Esophagus squamous epithelium (tissue), 5 donors: ENCODE measurements around the gene DIP2A. TPM values are rescaled to one million over a fixed set of nuclear protein-coding genes. Genes with fewer than 3 reads are reported as not detected.

Source experiments
- DNase-seq: peaks from one replicate; lab custom pipeline; 2025; lab: John Stamatoyannopoulos, UW
- H3K27ac ChIP-seq, 4 donors: fragments of 200-600 bp; sonication (generic); one replicate each; pipeline ENCODE4 v1.5.1; 2016 to 2019; ENCODE audit warnings: mild to moderate bottlenecking in 1 of 4
- H3K27me3 ChIP-seq, 4 donors: fragments of 200-600 bp; sonication (generic); 1 replicate in 3 of 4; 2 replicates in 1 of 4; pipeline versions ENCODE4 v1.5.1 to v1.6.0; 2017 to 2021; ENCODE audit warnings: antibody characterized with exemption in 1 of 4
- H3K36me3 ChIP-seq, 3 donors: fragments of 200-600 bp; sonication (generic); one replicate each; pipeline ENCODE4 v1.5.1; 2016 to 2019
- H3K4me1 ChIP-seq, 3 donors: fragments of 200-600 bp; sonication (generic); one replicate each; pipeline ENCODE4 v1.5.1; 2017 to 2019
- H3K4me3 ChIP-seq, 4 donors: fragments of 200-600 bp; sonication (generic); 1 replicate in 3 of 4; 2 replicates in 1 of 4; pipeline ENCODE4 v1.5.1; 2016 to 2019; ENCODE audit warnings: mild to moderate bottlenecking in 2 of 4, moderate library complexity in 1 of 4
- H3K9me3 ChIP-seq, 3 donors: fragments of 200-600 bp; sonication (generic); one replicate each; pipeline ENCODE4 v1.5.1; 2016 to 2019
- POLR2A ChIP-seq, 4 donors: fragments of 450-650 bp; IDR thresholded peaks; one replicate each; pipeline ENCODE4 v1.6.1; 2017; ENCODE audit warnings: antibody characterized with exemption in 4 of 4, mild to moderate bottlenecking in 4 of 4, moderate library complexity in 3 of 4
- WGBS, 2 donors: methylation state at CpG; one replicate each; pipeline ENCODE4 v1.1.5; 2018; 5-methylcytosine and 5-hydroxymethylcytosine counted together
- intact Hi-C: fragments of 100-400 bp; cut with DNase I; formaldehyde crosslinking; loops from one replicate; pipeline ENCODE4 v1.15.0; 2022
- total RNA-seq, 4 donors: library from RNA; depleted of rRNA; stranded (reverse); fragments of >200 nt; gene quantifications; one replicate each; pipeline ENCODE4 v1.1.0, GENCODE V29; 2016
- TF ChIP-seq, protein P1 (sequence below), 6 experiments: fragments of 450-650 bp in 4 of 6; fragments of 200-600 bp in 2 of 6; sonication (generic) in 2 of 6; IDR thresholded peaks; one replicate each; pipeline ENCODE4 v1.5.1; 2016 to 2019; ENCODE audit warnings: antibody characterized with exemption in 6 of 6, mild to moderate bottlenecking in 4 of 6, moderate library complexity in 4 of 6
- donor health status: DM: yes; HTN: yes; CAD: no.

Gene DIP2A
- total RNA-seq, 4 donors from 2014 or later, result 16.7 to 40.3 (median 33.0) TPM

- no peak for DNase-seq
- intact Hi-C loops, result no loop called here
- peaks cover 0 to 93% (median 26%) of the 10 kb centered on the region in 3 donors for H3K36me3 ChIP-seq
These were observed 40.3 kb upstream of the DIP2A start for GRCh38 chr21:46418265-46418946.

DNA sequence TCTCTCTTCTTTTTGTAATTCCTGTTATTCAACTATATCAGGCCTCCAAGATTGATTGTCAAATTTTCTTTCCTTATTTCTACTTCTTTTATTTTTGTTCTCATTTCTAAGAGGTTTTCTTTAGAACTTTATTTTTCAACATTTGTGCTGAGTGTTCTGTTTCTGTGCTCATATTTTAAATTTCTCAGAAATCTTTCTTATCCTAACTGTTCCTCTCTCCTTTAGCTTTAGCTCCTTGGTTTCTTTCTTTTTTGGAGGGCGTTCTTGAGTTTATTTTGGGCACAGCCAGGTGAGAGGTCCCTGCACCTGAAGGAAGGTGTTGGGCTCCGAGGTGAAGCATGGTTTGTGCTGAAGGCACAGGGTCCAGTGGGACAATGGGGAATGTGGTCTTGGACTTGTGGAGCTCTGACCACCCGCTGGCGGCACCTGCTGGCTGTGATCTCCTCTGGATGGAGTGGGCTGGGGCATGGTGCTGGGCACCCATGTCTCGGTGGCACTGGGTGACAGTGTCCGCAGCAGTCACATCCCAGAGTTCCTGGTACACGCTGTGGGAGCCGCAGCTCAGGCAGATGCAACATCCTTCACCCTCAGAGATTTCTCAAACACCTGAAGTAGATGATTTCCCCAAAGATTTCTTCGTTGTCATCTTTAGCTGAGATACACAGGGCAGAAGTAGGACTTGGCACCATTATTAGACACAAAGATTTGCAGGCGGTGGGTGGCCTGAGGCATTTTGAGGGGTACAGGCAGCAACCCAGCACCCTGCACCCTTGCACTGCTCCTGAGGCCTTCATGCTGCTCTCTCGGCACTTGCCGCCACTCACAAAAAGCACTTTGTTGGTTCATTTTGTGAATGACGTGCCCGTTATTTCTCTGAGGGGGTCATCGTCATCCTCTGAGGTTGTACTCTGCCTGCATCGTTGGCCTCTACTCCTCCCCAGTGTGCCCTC is 38.2 kb upstream of the DIP2A start:
- H3K27me3 ChIP-seq, result no peaks in the 10 kb centered on the region
- H3K4me1 ChIP-seq, result no peaks in the 10 kb centered on the region
- no peak for TF ChIP-seq POLR2A (IDR thresholded peaks at IDR 0.05)
- TF ChIP-seq, protein P1, sequence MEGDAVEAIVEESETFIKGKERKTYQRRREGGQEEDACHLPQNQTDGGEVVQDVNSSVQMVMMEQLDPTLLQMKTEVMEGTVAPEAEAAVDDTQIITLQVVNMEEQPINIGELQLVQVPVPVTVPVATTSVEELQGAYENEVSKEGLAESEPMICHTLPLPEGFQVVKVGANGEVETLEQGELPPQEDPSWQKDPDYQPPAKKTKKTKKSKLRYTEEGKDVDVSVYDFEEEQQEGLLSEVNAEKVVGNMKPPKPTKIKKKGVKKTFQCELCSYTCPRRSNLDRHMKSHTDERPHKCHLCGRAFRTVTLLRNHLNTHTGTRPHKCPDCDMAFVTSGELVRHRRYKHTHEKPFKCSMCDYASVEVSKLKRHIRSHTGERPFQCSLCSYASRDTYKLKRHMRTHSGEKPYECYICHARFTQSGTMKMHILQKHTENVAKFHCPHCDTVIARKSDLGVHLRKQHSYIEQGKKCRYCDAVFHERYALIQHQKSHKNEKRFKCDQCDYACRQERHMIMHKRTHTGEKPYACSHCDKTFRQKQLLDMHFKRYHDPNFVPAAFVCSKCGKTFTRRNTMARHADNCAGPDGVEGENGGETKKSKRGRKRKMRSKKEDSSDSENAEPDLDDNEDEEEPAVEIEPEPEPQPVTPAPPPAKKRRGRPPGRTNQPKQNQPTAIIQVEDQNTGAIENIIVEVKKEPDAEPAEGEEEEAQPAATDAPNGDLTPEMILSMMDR (IDR thresholded peaks at IDR 0.05), result no peak
- no peak overlapping the region for H3K4me3 ChIP-seq
- no peak for DNase-seq
- 94 to 97% methylated on average over 12 to 16 of the region's 16 CpGs for WGBS, 2 donors
- peaks cover 0 to 94% (median 36%) of the 10 kb centered on the region in 3 donors for H3K36me3 ChIP-seq
- intact Hi-C loops, result no loop called here
- no peak overlapping the region for H3K27ac ChIP-seq
- H3K9me3 ChIP-seq, result no peaks in the 10 kb centered on the region

More at GRCh38 chr21:46418265-46418946, 40.3 kb upstream of the DIP2A start:
- Histone ChIP-seq H3K9me3 (no peaks in the 10 kb centered on the region), H3K27me3 (no peaks in the 10 kb centered on the region), H3K4me1 (peaks cover 0 to 9% (median 5%) of the 10 kb centered on the region in 3 donors), H3K27ac (no peak overlapping the region), H3K4me3 (no peak overlapping the region)
- TF ChIP-seq, protein P1 (IDR thresholded peaks at IDR 0.05), result no peak
- TF ChIP-seq POLR2A (IDR thresholded peaks at IDR 0.05), result no peak
- 87 to 95% methylated on average over 13 to 16 of the region's 25 CpGs for WGBS, 2 donors

DNA sequence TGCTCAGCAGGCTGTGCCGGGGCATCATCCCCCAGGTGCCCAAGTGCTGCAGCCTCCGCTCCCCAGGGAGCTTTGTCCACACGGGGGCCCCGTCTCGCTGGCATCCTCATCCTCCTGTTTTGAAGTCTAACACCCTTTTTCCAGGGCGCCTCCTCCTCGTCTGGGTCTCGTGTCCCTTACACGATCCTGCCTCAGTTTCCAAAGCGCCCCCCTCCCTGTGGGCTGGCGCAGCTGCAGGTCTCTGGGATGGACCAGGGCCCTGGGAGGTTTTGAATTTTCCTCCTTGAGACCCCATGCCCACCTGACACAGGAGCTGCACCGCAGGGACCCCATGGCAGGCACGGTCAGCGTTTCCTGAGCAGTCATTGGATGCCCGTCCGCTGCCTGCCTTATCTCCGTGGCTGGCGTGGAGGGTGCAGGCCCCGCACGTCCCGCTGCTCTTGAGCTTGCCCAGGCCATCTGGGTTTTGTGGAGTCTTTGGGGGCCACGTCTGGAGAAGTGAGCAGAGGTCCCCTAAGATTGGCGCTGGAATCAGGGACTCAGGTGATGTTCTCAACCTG is 37.4 kb upstream of the DIP2A start:
- intact Hi-C loops, result no loop called here
- H3K36me3 ChIP-seq, result peaks cover 3 to 94% (median 36%) of the 10 kb centered on the region in 3 donors
- WGBS, 2 donors, result 87 to 97% methylated on average over 7 to 16 of the region's 23 CpGs

DNA sequence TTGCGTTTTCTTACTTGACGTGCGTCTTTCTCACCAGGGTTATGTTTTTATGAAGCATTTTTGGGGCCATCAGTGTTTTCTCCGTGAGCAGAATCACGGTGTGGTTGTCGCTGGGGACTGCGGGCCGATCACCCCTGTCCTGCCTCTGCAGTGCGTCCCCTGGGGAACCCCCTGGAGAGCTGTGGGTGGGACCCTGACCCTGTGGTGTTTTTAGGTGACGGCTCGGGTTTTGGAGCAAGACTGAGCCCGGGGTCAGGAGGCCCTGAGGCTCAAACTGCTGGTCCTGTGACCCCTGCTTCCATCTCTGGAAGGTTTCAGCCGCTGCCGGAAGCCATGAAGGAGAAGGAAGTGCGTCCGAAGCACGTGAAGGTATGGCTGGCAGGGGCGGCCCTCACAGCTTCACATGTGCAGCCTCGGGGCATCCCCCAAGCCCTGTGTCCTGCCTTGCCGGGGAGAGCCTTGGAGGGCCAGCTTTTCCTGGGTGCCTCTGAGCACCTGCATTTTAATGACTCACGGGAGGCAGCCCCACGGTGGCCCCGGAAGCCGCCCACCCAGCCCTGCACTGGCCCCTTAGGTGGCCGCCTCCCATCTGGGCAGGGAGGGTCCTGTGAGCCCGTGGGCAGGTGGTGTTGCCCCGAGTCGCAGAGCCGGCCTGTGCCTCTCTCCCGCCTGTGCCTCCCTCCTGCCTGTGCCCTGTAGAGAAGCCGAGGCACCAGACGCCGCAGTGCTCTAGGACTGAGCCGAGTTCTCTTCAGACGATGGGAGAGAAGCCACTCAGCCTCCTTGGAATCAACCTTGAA is 36.7 kb upstream of the DIP2A start:
- no peak overlapping the region for H3K27ac ChIP-seq
- H3K4me3 ChIP-seq, result no peak overlapping the region
- WGBS, 2 donors, result 90 to 94% methylated on average over 6 to 16 of the region's 35 CpGs
- H3K4me1 ChIP-seq, result no peaks in the 10 kb centered on the region
- DNase-seq, result no peak
- H3K27me3 ChIP-seq, result no peaks in the 10 kb centered on the region
- TF ChIP-seq, protein P1 (IDR thresholded peaks at IDR 0.05), result no peak
- TF ChIP-seq POLR2A (IDR thresholded peaks at IDR 0.05), result no peak
- intact Hi-C loops, result no loop called here
- H3K9me3 ChIP-seq, result no peaks in the 10 kb centered on the region
- H3K36me3 ChIP-seq, result peaks cover 9 to 94% (median 34%) of the 10 kb centered on the region in 3 donors

More for the DNA sequence above, 37.4 kb upstream of the DIP2A start:
- H3K4me3 ChIP-seq, result no peak overlapping the region
- TF ChIP-seq, protein P1 (IDR thresholded peaks at IDR 0.05), result no peak
- no peak for TF ChIP-seq POLR2A (IDR thresholded peaks at IDR 0.05)
- H3K4me1 ChIP-seq, result no peaks in the 10 kb centered on the region
- no peaks in the 10 kb centered on the region for H3K9me3 ChIP-seq
- no peaks in the 10 kb centered on the region for H3K27me3 ChIP-seq
- H3K27ac ChIP-seq, result no peak overlapping the region
- no peak for DNase-seq
